Skeletal muscle satellite cell (primary cell): ENCODE data around the gene CHST11.
"Not testable (repeated sequence)": the region's sequence is repeated elsewhere in the genome, so short reads cannot be mapped to it uniquely, and the experiment has no call there.

Experiments
- H3K27me3 ChIP-seq: 2 replicates; pipeline ENCODE4 v1.7.0; 2013; ENCODE audit warnings: low read length; ENCODE audit not compliant: control insufficient read depth, insufficient read depth
- H3K36me3 ChIP-seq: 2 replicates; pipeline ENCODE4 v1.7.0; 2013; ENCODE audit warnings: mild to moderate bottlenecking, control low read depth, low read length; ENCODE audit not compliant: insufficient read depth
- H3K4me1 ChIP-seq: 2 replicates; pipeline ENCODE4 v1.7.0; 2013; ENCODE audit warnings: low read length; ENCODE audit not compliant: control insufficient read depth, insufficient read depth
- H3K4me2 ChIP-seq: 2 replicates; pipeline ENCODE4 v1.7.0; 2013; ENCODE audit warnings: mild to moderate bottlenecking, low read length
- H3K4me3 ChIP-seq: 2 replicates; pipeline ENCODE4 v1.7.0; 2013; ENCODE audit warnings: low read length
- H3K9ac ChIP-seq: 2 replicates; pipeline ENCODE4 v1.7.0; 2013; ENCODE audit warnings: mild to moderate bottlenecking, low read depth, low read length, moderate library complexity
- H3K9me3 ChIP-seq: replicated peaks from 2 replicates; pipeline ENCODE4 v1.7.0; 2013; ENCODE audit warnings: mild to moderate bottlenecking, control low read depth, low read length
- small RNA-seq: library from RNA; depleted of rRNA; stranded (forward); fragments of <200 nt; gene quantifications from one replicate; pipeline ENCODE3, GENCODE V24; 2012

The CHST11 gene

DNA sequence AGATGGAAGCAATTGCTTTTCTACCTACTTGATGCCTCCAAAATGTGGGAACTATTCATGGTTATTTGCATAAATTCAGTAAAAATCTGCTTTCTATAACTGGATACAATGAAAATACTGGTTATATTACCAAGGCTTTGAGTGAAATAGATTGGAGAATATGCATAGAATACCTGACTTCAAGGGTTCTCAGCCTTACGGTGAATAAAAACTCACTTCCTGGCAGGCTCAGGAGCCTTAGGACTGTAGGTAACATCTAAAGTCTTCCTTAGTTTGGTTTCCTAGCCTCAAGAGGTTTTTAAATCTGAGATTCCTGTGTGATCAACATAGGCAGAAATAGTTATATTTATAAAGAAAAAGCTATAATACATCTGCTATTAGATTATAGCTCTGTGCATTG is 342.7 kb downstream of the CHST11 start:
- H3K36me3 ChIP-seq = no peaks in the 10 kb centered on the region
- no peak overlapping the region for H3K4me3 ChIP-seq
- H3K4me1 ChIP-seq = no peaks in the 10 kb centered on the region
- H3K4me2 ChIP-seq = no peak overlapping the region
- no peak overlapping the region for H3K9ac ChIP-seq
- H3K27me3 ChIP-seq = no peaks in the 10 kb centered on the region
- H3K9me3 ChIP-seq = no peaks in the 10 kb centered on the region

DNA sequence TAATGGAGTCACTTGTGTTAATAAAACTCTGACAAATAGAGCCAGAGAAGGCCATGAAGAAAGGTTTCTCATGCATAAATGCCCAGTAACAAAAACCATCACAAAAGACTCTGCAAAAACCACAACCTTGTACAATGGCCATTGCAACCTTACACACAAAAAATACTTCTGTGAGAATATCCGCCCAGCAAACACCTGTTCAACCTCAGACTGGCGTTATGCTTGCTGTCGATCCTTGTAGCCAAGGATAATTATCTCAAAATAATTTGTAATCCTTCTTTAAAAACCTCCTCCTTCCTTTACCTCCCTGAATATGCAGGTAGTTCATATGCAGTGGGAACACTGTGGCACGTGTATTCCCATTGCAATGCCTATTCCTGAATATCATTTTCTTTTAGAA is 344.3 kb downstream of the CHST11 start:
- Histone ChIP-seq H3K36me3 (no peaks in the 10 kb centered on the region), H3K4me1 (peaks cover 8% of the 10 kb centered on the region), H3K27me3 (no peaks in the 10 kb centered on the region), H3K9ac (no peak overlapping the region), H3K9me3 (no peaks in the 10 kb centered on the region), H3K4me2 (no peak overlapping the region), H3K4me3 (no peak overlapping the region)

DNA sequence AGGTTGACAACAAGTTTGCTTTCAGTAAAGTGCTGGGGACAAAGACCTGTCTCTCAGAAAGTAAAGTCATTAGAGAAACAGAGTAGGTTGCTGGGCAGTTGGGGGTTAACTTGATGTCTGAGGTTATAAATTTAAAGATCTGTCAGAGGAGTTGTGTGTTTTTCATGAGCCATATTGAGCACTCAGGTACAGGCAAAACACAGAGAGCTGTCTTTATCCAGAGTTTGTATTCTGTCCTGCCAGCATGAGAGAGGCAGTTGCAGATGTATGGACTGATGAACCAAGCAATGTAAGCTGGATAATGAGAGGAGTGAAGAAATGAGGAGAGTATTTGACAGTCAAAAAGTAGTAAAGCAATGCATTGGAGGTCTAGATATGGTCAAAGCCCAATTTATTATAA is 344.7 kb downstream of the CHST11 start:
- Histone ChIP-seq H3K27me3 (no peaks in the 10 kb centered on the region), H3K4me2 (no peak overlapping the region), H3K4me3 (no peak overlapping the region), H3K9me3 (no peaks in the 10 kb centered on the region), H3K36me3 (no peaks in the 10 kb centered on the region), H3K4me1 (peaks cover 8% of the 10 kb centered on the region), H3K9ac (no peak overlapping the region)

DNA sequence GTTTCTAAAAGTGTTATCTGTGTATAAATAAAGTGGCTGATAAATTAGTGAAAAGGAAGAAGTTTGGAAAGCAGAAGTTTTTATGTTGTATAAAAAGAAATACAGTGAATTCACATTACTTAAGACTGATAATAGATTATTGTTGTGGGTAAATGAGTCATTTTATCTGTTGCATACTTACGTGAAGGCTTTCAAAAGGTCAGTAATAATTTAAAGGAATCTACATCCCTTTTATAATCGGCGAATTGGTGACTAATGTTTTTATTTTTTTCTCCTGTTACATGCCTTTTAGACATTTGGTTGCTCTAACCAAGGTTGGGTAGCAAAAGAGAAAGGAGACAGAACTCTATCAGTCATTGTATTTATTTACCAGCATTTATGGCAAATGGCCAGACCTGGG is 345.5 kb downstream of the CHST11 start:
- H3K27me3 ChIP-seq = no peaks in the 10 kb centered on the region
- peaks cover 8% of the 10 kb centered on the region for H3K4me1 ChIP-seq
- no peaks in the 10 kb centered on the region for H3K9me3 ChIP-seq
- no peak overlapping the region for H3K4me3 ChIP-seq
- H3K4me2 ChIP-seq = no peak overlapping the region
- no peaks in the 10 kb centered on the region for H3K36me3 ChIP-seq
- H3K9ac ChIP-seq = no peak overlapping the region

DNA sequence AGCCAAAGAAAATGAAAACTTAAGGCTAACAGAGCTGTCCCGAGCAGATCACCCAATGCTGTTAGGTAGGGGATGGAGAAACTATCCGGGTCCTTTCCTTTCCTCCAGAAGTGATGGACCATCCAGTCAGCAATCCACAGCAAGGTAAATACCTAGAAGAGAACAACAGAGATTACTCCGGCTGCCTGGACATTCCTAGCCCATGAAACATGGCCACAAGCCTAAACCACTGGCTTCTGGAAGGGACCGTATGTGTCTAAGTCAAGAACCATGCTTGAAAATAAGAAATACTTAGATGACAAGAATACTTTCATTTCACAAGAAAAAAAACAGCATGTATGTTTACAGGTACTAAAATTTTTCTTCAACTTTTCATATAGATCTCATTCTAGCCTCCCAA is 348.4 kb downstream of the CHST11 start:
- Histone ChIP-seq H3K36me3 (no peaks in the 10 kb centered on the region), H3K9ac (no peak overlapping the region), H3K9me3 (no peaks in the 10 kb centered on the region), H3K4me2 (peak overlapping the region; percentile 10), H3K27me3 (no peaks in the 10 kb centered on the region), H3K4me1 (peaks cover 8% of the 10 kb centered on the region), H3K4me3 (no peak overlapping the region)

DNA sequence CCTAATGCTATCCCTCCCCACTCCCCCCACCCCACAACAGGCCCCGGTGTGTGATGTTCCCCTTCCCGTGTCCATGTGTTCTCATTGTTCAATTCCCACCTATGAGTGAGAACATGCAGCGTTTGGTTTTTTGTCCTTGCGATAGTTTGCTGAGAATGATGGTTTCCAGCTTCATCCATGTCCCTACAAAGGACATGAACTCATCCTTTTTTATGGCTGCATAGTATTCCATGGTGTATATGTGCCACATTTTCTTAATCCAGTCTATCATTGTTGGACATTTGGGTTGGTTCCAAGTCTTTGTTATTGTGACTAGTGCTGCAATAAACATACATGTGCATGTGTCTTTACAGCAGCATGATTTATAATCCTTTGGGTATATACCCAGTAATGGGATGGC is 349.4 kb downstream of the CHST11 start:
- not testable (repeated sequence) for H3K4me1 ChIP-seq, H3K9ac ChIP-seq, H3K36me3 ChIP-seq, H3K4me2 ChIP-seq, H3K9me3 ChIP-seq, H3K27me3 ChIP-seq, H3K4me3 ChIP-seq

DNA sequence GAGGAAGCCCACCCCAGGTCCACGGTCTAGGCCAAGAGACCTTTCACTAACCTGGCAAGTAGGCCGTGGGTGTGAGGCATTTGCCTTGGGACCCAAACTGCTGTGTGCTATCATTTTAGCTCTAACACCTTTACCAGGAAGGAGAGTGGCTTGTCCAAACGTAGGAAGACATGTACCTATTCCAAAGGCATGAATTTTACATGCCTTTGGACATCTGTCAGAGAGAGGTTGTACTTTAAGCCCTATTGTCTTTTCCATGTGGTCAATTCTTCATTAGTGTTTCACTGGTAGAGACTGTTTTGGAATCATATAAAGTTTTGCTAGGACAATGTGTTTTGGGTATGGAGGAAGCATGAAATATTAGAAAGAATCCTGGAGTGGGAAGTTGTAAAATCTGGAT is 352.5 kb downstream of the CHST11 start:
- H3K36me3 ChIP-seq = no peaks in the 10 kb centered on the region
- H3K9me3 ChIP-seq = no peaks in the 10 kb centered on the region
- H3K4me1 ChIP-seq = peaks cover 8% of the 10 kb centered on the region
- H3K27me3 ChIP-seq = no peaks in the 10 kb centered on the region
- H3K4me2 ChIP-seq = no peak overlapping the region
- H3K9ac ChIP-seq = no peak overlapping the region
- no peak overlapping the region for H3K4me3 ChIP-seq

DNA sequence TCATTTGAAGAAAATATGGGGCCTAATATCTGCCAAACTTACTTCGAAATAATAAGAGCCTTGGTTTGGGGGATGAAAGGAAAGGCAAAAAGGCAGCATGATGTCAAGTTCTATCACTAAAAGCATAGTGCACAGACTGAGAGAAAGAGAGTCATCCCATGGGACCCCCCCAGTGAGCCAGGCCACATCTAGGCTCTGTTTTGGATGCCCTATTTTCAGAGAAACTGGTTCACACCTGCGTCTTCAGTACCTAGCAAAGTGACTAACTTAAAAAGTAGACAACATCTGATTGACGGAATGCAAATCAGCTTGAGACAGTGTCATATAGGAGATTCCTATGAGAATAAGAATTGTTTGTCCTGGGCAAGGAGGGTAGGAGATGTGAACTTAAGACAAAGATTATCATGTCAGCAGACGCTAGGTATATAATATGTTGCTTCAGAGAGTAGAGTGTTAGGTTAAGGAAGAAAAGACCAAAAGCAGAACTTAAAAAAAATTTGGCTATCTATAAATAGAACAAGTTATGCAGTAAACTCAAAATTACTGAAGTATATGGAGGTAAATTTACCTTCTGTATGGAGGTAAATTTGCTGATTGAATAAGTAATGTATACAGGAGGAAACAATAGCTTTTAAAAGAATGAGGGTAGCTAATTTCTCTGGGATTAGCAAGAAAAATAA is 353.1 kb downstream of the CHST11 start:
- Histone ChIP-seq H3K9me3 (no peaks in the 10 kb centered on the region), H3K4me3 (no peak overlapping the region), H3K27me3 (no peaks in the 10 kb centered on the region), H3K9ac (no peak overlapping the region), H3K4me2 (no peak overlapping the region), H3K4me1 (peaks cover 8% of the 10 kb centered on the region), H3K36me3 (no peaks in the 10 kb centered on the region)

Small RNAs within 50 kb of the gene (small RNA-seq; reads per million reads assigned to genes)
- 0.98 reads per million, percentile 29 among the genes with 10 or more reads in this experiment for gene MIR3922
